WTC11 (cell line): Measurements from ENCODE around the gene HBD.

Experiments
- ATF1 ChIP-seq: sonication (generic); formaldehyde crosslinking; IDR thresholded peaks from 2 replicates; pipeline ENCODE4 v1.8.1; 2023; ENCODE audit warnings: mild to moderate bottlenecking, moderate library complexity, missing genetic modification reagents
- ELF4 ChIP-seq: sonication (generic); formaldehyde crosslinking; IDR thresholded peaks from 2 replicates; pipeline ENCODE4 v1.8.1; 2022; ENCODE audit warnings: low read depth, mild to moderate bottlenecking, moderate library complexity, missing genetic modification reagents
- ESRRA ChIP-seq: sonication (generic); formaldehyde crosslinking; IDR thresholded peaks from 2 replicates; pipeline ENCODE4 v1.8.1; 2022; ENCODE audit warnings: mild to moderate bottlenecking, missing genetic modification reagents, borderline replicate concordance
- NR3C1 ChIP-seq: sonication (generic); formaldehyde crosslinking; conservative IDR thresholded peaks from 2 replicates; pipeline ENCODE4 v1.8.1; 2023; ENCODE audit warnings: low read depth, mild to moderate bottlenecking, missing genetic modification reagents
- ZNF121 ChIP-seq: sonication (generic); formaldehyde crosslinking; IDR thresholded peaks from 2 replicates; pipeline ENCODE4 v1.8.0; 2023; ENCODE audit warnings: missing genetic modification reagents
- ZNF416 ChIP-seq: fragments of 250-450 bp; sonication (Bioruptor Pico); IDR thresholded peaks from 2 replicates; pipeline ENCODE4 v1.9.0; 2021; ENCODE audit warnings: mild to moderate bottlenecking, inconsistent platforms
- TF ChIP-seq, protein P1 (sequence below): fragments of 200-600 bp; IDR thresholded peaks from 2 replicates; pipeline ENCODE4 v1.8.0; 2022; ENCODE audit warnings: antibody characterized with exemption
- TF ChIP-seq, protein P2 (sequence below): sonication (generic); formaldehyde crosslinking; IDR thresholded peaks from 2 replicates; pipeline ENCODE4 v1.8.1; 2022; ENCODE audit warnings: mild to moderate bottlenecking, missing genetic modification reagents, moderate library complexity, borderline replicate concordance
- TF ChIP-seq, protein P3 (sequence below): sonication (generic); formaldehyde crosslinking; IDR thresholded peaks from 2 replicates; pipeline ENCODE4 v1.8.0; 2022; ENCODE audit warnings: mild to moderate bottlenecking, missing genetic modification reagents
- TF ChIP-seq, protein P4 (sequence below): sonication (generic); formaldehyde crosslinking; IDR thresholded peaks from 2 replicates; pipeline ENCODE4 v1.8.1; 2022; ENCODE audit warnings: low read depth, mild to moderate bottlenecking, moderate library complexity, missing genetic modification reagents, borderline replicate concordance
- TF ChIP-seq, protein P5 (sequence below): sonication (generic); formaldehyde crosslinking; IDR thresholded peaks from 2 replicates; pipeline ENCODE4 v1.8.0; 2022; ENCODE audit warnings: missing genetic modification reagents
- TF ChIP-seq, protein P6 (sequence below): sonication (generic); formaldehyde crosslinking; IDR thresholded peaks from 2 replicates; pipeline ENCODE4 v1.8.1; 2023; ENCODE audit warnings: mild to moderate bottlenecking, moderate library complexity, missing genetic modification reagents

DNA sequence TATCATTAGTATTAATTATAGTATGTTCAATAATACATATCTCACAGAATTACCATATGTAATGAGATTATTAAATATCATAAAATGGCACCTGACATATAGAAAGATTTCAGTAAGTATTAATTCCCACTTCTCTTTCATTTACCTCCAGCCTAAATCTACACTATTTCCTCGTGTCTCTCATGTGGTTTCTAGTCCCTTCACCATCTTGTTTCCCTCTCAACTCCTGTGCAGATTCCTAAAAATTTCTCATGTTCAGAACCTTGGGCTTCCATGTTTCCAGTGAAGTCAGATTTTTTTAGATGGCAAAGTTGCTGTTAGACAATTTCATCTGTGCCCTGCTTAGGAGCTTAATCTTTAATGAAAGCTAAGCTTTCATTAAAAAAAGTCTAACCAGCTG lies 49.6 kb upstream of the HBD start:
- TF ChIP-seq, protein P1, sequence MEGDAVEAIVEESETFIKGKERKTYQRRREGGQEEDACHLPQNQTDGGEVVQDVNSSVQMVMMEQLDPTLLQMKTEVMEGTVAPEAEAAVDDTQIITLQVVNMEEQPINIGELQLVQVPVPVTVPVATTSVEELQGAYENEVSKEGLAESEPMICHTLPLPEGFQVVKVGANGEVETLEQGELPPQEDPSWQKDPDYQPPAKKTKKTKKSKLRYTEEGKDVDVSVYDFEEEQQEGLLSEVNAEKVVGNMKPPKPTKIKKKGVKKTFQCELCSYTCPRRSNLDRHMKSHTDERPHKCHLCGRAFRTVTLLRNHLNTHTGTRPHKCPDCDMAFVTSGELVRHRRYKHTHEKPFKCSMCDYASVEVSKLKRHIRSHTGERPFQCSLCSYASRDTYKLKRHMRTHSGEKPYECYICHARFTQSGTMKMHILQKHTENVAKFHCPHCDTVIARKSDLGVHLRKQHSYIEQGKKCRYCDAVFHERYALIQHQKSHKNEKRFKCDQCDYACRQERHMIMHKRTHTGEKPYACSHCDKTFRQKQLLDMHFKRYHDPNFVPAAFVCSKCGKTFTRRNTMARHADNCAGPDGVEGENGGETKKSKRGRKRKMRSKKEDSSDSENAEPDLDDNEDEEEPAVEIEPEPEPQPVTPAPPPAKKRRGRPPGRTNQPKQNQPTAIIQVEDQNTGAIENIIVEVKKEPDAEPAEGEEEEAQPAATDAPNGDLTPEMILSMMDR: no peak
- TF ChIP-seq ELF4 (CRISPR knock-in tag) (no peak), ZNF121 (CRISPR knock-in tag) (no peak), NR3C1 (CRISPR knock-in tag) (no peak), ESRRA (no peak), ZNF416 (CRISPR knock-in tag) (no peak), ATF1 (CRISPR knock-in tag) (no peak)
- TF ChIP-seq, protein P2, sequence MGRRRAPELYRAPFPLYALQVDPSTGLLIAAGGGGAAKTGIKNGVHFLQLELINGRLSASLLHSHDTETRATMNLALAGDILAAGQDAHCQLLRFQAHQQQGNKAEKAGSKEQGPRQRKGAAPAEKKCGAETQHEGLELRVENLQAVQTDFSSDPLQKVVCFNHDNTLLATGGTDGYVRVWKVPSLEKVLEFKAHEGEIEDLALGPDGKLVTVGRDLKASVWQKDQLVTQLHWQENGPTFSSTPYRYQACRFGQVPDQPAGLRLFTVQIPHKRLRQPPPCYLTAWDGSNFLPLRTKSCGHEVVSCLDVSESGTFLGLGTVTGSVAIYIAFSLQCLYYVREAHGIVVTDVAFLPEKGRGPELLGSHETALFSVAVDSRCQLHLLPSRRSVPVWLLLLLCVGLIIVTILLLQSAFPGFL (CRISPR knock-in tag): no peak
- TF ChIP-seq, protein P3, sequence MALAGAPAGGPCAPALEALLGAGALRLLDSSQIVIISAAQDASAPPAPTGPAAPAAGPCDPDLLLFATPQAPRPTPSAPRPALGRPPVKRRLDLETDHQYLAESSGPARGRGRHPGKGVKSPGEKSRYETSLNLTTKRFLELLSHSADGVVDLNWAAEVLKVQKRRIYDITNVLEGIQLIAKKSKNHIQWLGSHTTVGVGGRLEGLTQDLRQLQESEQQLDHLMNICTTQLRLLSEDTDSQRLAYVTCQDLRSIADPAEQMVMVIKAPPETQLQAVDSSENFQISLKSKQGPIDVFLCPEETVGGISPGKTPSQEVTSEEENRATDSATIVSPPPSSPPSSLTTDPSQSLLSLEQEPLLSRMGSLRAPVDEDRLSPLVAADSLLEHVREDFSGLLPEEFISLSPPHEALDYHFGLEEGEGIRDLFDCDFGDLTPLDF (CRISPR knock-in tag): no peak
- TF ChIP-seq, protein P4, sequence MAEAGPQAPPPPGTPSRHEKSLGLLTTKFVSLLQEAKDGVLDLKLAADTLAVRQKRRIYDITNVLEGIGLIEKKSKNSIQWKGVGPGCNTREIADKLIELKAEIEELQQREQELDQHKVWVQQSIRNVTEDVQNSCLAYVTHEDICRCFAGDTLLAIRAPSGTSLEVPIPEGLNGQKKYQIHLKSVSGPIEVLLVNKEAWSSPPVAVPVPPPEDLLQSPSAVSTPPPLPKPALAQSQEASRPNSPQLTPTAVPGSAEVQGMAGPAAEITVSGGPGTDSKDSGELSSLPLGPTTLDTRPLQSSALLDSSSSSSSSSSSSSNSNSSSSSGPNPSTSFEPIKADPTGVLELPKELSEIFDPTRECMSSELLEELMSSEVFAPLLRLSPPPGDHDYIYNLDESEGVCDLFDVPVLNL (CRISPR knock-in tag): no peak
- TF ChIP-seq, protein P5, sequence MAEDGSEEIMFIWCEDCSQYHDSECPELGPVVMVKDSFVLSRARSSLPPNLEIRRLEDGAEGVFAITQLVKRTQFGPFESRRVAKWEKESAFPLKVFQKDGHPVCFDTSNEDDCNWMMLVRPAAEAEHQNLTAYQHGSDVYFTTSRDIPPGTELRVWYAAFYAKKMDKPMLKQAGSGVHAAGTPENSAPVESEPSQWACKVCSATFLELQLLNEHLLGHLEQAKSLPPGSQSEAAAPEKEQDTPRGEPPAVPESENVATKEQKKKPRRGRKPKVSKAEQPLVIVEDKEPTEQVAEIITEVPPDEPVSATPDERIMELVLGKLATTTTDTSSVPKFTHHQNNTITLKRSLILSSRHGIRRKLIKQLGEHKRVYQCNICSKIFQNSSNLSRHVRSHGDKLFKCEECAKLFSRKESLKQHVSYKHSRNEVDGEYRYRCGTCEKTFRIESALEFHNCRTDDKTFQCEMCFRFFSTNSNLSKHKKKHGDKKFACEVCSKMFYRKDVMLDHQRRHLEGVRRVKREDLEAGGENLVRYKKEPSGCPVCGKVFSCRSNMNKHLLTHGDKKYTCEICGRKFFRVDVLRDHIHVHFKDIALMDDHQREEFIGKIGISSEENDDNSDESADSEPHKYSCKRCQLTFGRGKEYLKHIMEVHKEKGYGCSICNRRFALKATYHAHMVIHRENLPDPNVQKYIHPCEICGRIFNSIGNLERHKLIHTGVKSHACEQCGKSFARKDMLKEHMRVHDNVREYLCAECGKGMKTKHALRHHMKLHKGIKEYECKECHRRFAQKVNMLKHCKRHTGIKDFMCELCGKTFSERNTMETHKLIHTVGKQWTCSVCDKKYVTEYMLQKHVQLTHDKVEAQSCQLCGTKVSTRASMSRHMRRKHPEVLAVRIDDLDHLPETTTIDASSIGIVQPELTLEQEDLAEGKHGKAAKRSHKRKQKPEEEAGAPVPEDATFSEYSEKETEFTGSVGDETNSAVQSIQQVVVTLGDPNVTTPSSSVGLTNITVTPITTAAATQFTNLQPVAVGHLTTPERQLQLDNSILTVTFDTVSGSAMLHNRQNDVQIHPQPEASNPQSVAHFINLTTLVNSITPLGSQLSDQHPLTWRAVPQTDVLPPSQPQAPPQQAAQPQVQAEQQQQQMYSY: no peak
- TF ChIP-seq, protein P6, sequence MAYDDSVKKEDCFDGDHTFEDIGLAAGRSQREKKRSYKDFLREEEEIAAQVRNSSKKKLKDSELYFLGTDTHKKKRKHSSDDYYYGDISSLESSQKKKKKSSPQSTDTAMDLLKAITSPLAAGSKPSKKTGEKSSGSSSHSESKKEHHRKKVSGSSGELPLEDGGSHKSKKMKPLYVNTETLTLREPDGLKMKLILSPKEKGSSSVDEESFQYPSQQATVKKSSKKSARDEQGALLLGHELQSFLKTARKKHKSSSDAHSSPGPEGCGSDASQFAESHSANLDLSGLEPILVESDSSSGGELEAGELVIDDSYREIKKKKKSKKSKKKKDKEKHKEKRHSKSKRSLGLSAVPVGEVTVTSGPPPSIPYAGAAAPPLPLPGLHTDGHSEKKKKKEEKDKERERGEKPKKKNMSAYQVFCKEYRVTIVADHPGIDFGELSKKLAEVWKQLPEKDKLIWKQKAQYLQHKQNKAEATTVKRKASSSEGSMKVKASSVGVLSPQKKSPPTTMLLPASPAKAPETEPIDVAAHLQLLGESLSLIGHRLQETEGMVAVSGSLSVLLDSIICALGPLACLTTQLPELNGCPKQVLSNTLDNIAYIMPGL: no peak
